OCI-LY1 (cell line): ENCODE measurements around the gene NTSR1.

Source experiments
- H2AFZ ChIP-seq: fragments of 200-600 bp; sonication (generic), shearing (Covaris generic); 2 replicates; pipeline ENCODE4 v1.6.0; 2014; ENCODE audit warnings: antibody characterized with exemption, mild to moderate bottlenecking, low read length
- H3F3A ChIP-seq: fragments of 200-600 bp; sonication (generic), shearing (Covaris generic); 2 replicates; pipeline ENCODE4 v1.6.0; 2014; ENCODE audit warnings: mild to moderate bottlenecking, antibody characterized with exemption, low read length, moderate library complexity; ENCODE audit not compliant: insufficient read depth
- H3K27ac ChIP-seq: fragments of 200-600 bp; sonication (generic); 2 replicates; pipeline ENCODE4 v1.5.1; 2014; ENCODE audit warnings: low read length, mixed run types, mild to moderate bottlenecking, low read depth; ENCODE audit not compliant: poor library complexity, severe bottlenecking
- H3K27me3 ChIP-seq: fragments of 200-600 bp; sonication (generic); 2 replicates; pipeline ENCODE4 v1.6.0; 2014; ENCODE audit warnings: antibody characterized with exemption, mild to moderate bottlenecking, low read length, moderate library complexity; ENCODE audit not compliant: insufficient read depth
- H3K36me3 ChIP-seq: fragments of 200-600 bp; sonication (generic); 2 replicates; pipeline ENCODE4 v1.6.1; 2014; ENCODE audit warnings: mild to moderate bottlenecking, antibody characterized with exemption, low read length, moderate library complexity, mixed read lengths; ENCODE audit not compliant: insufficient read depth
- H3K4me1 ChIP-seq: fragments of 200-600 bp; sonication (generic); 2 replicates; pipeline ENCODE4 v1.5.1; 2014; ENCODE audit warnings: mild to moderate bottlenecking, low read length, moderate library complexity; ENCODE audit not compliant: insufficient read depth, severe bottlenecking
- H3K4me2 ChIP-seq: fragments of 200-600 bp; sonication (generic), shearing (Covaris generic); 2 replicates; pipeline ENCODE4 v1.6.1; 2014; ENCODE audit warnings: low read length
- H3K4me3 ChIP-seq: fragments of 200-600 bp; sonication (generic); 2 replicates; pipeline ENCODE4 v1.5.1; 2014; ENCODE audit warnings: low read length, low read depth, mild to moderate bottlenecking, mixed read lengths; ENCODE audit not compliant: poor library complexity, severe bottlenecking
- H3K79me2 ChIP-seq: fragments of 200-600 bp; shearing (Covaris generic); 2 replicates; pipeline ENCODE4 v1.6.1; 2016; ENCODE audit warnings: mixed run types, low read length, mixed read lengths; ENCODE audit not compliant: insufficient read depth
- H3K9ac ChIP-seq: fragments of 200-600 bp; sonication (generic), shearing (Covaris generic); 2 replicates; pipeline ENCODE4 v1.6.1; 2014; ENCODE audit warnings: mild to moderate bottlenecking, low read length, mixed read lengths
- H3K9me2 ChIP-seq: fragments of 200-600 bp; sonication (generic), shearing (Covaris generic); 2 replicates; pipeline ENCODE4 v1.6.1; 2014; ENCODE audit warnings: low read depth, mild to moderate bottlenecking, low read length, mixed read lengths
- H3K9me3 ChIP-seq: fragments of 200-600 bp; shearing (Covaris generic); 2 replicates; pipeline ENCODE4 v1.6.1; 2014; ENCODE audit warnings: low read length, mixed read lengths
- H4K20me1 ChIP-seq: fragments of 200-600 bp; sonication (generic), shearing (Covaris generic); 2 replicates; pipeline ENCODE4 v1.6.0; 2016; ENCODE audit warnings: mild to moderate bottlenecking, low read length; ENCODE audit not compliant: insufficient read depth
- CTCF ChIP-seq: fragments of 200-600 bp; sonication (generic), shearing (Covaris generic); IDR thresholded peaks from 2 replicates; pipeline ENCODE4 v1.5.1; 2017; ENCODE audit warnings: mild to moderate bottlenecking, antibody characterized with exemption, low read length, moderate library complexity, mixed read lengths
- EZH2 ChIP-seq: fragments of 200-600 bp; sonication (generic), shearing (Covaris generic); IDR thresholded peaks from 2 replicates; pipeline ENCODE4 v1.8.0; 2017; ENCODE audit warnings: borderline replicate concordance, mixed run types, mild to moderate bottlenecking, antibody characterized with exemption, low read length, moderate library complexity, mixed read lengths

NTSR1 gene

GRCh38 chr20:62753626-62754025 is 45.0 kb downstream of the NTSR1 start:
- no peak overlapping the region for H3K27ac ChIP-seq
- no peaks in the 10 kb centered on the region for H3K9me2 ChIP-seq
- H3K27me3 ChIP-seq, result peaks cover 3% of the 10 kb centered on the region
- H4K20me1 ChIP-seq, result no peaks in the 10 kb centered on the region
- H3K4me1 ChIP-seq, result no peaks in the 10 kb centered on the region
- H3K36me3 ChIP-seq, result no peaks in the 10 kb centered on the region
- no peak overlapping the region for H3K4me2 ChIP-seq
- no peaks in the 10 kb centered on the region for H3F3A ChIP-seq
- H3K4me3 ChIP-seq, result no peak overlapping the region
- H3K79me2 ChIP-seq, result no peaks in the 10 kb centered on the region
- H3K9me3 ChIP-seq, result no peaks in the 10 kb centered on the region
- H3K9ac ChIP-seq, result no peak overlapping the region
- no peak overlapping the region for H2AFZ ChIP-seq
- TF ChIP-seq EZH2 (no peak), CTCF (no peak)

- no peaks in the 10 kb centered on the region for H3K79me2 ChIP-seq
- H3K36me3 ChIP-seq, result no peaks in the 10 kb centered on the region
- H3F3A ChIP-seq, result no peaks in the 10 kb centered on the region
- no peaks in the 10 kb centered on the region; the same call in 1 of the 2 replicates for H3K27me3 ChIP-seq
- H2AFZ ChIP-seq, result no peak overlapping the region
- H3K9me2 ChIP-seq, result no peaks in the 10 kb centered on the region
- H3K9me3 ChIP-seq, result no peaks in the 10 kb centered on the region
- TF ChIP-seq CTCF (no peak), EZH2 (no peak)
- no peak overlapping the region for H3K4me2 ChIP-seq
- no peak overlapping the region for H3K4me3 ChIP-seq
- H3K9ac ChIP-seq, result no peak overlapping the region
- no peak overlapping the region for H3K27ac ChIP-seq
- no peaks in the 10 kb centered on the region for H3K4me1 ChIP-seq
- no peaks in the 10 kb centered on the region for H4K20me1 ChIP-seq
Observed at GRCh38 chr20:62754122-62754990, 45.7 kb downstream of the NTSR1 start.

GRCh38 chr20:62754991-62755356 is 46.3 kb downstream of the NTSR1 start:
- Histone ChIP-seq H3K79me2 (no peaks in the 10 kb centered on the region), H3K9me3 (no peaks in the 10 kb centered on the region), H2AFZ (no peak overlapping the region), H3K9ac (no peak overlapping the region), H3K27ac (no peak overlapping the region), H3F3A (no peaks in the 10 kb centered on the region), H3K36me3 (no peaks in the 10 kb centered on the region), H3K4me2 (no peak overlapping the region), H3K9me2 (no peaks in the 10 kb centered on the region), H3K27me3 (no peaks in the 10 kb centered on the region; the same call in 1 of the 2 replicates), H3K4me3 (no peak overlapping the region), H3K4me1 (no peaks in the 10 kb centered on the region), H4K20me1 (no peaks in the 10 kb centered on the region)
- TF ChIP-seq CTCF (no peak), EZH2 (no peak)
